Activated naive CD4-positive, alpha-beta T cell treated with anti-CD3 and anti-CD28 coated beads, Interleukin-2, amount 50 U/mL, for 72 hours (primary cell): ENCODE measurements around the gene HPS5. TPM values are rescaled to one million over a fixed set of nuclear protein-coding genes. Genes with fewer than 3 reads are reported as not detected.

Experiments used
- ATAC-seq, 2 donors: fragments of 150-1000 bp; cut with Tn5 transposase; 2 replicates each; pipeline ENCODE4 v1.10.0; 2021; ENCODE audit warnings: mild to moderate bottlenecking in 2 of 2, moderate library complexity in 2 of 2
- DNase-seq, 2 donors: peaks; one replicate each; pipeline ENCODE4 v3.0.0; 2021 to 2022; ENCODE audit warnings: low spot score in 2 of 2
- H3K27ac Mint-ChIP-seq, 2 donors: one replicate each; pipeline ENCODE4 v1.8.0; 2022; ENCODE audit warnings: mild to moderate bottlenecking in 2 of 2, mixed read lengths in 2 of 2
- H3K36me3 Mint-ChIP-seq, 2 donors: one replicate each; pipeline ENCODE4 v1.8.0; 2022; ENCODE audit warnings: mixed read lengths in 2 of 2
- H3K9me3 Mint-ChIP-seq, 2 donors: one replicate each; pipeline ENCODE4 v1.8.0; 2022; ENCODE audit warnings: mixed read lengths in 2 of 2
- total RNA-seq, 2 donors: library from RNA; stranded (reverse); gene quantifications; one replicate each; pipeline ENCODE4 v1.2.3, GENCODE V29; 2022

The HPS5 gene, protein sequence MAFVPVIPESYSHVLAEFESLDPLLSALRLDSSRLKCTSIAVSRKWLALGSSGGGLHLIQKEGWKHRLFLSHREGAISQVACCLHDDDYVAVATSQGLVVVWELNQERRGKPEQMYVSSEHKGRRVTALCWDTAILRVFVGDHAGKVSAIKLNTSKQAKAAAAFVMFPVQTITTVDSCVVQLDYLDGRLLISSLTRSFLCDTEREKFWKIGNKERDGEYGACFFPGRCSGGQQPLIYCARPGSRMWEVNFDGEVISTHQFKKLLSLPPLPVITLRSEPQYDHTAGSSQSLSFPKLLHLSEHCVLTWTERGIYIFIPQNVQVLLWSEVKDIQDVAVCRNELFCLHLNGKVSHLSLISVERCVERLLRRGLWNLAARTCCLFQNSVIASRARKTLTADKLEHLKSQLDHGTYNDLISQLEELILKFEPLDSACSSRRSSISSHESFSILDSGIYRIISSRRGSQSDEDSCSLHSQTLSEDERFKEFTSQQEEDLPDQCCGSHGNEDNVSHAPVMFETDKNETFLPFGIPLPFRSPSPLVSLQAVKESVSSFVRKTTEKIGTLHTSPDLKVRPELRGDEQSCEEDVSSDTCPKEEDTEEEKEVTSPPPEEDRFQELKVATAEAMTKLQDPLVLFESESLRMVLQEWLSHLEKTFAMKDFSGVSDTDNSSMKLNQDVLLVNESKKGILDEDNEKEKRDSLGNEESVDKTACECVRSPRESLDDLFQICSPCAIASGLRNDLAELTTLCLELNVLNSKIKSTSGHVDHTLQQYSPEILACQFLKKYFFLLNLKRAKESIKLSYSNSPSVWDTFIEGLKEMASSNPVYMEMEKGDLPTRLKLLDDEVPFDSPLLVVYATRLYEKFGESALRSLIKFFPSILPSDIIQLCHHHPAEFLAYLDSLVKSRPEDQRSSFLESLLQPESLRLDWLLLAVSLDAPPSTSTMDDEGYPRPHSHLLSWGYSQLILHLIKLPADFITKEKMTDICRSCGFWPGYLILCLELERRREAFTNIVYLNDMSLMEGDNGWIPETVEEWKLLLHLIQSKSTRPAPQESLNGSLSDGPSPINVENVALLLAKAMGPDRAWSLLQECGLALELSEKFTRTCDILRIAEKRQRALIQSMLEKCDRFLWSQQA
- 10 to 100 TPM; 17.9 to 26.8 TPM for total RNA-seq

DNA sequence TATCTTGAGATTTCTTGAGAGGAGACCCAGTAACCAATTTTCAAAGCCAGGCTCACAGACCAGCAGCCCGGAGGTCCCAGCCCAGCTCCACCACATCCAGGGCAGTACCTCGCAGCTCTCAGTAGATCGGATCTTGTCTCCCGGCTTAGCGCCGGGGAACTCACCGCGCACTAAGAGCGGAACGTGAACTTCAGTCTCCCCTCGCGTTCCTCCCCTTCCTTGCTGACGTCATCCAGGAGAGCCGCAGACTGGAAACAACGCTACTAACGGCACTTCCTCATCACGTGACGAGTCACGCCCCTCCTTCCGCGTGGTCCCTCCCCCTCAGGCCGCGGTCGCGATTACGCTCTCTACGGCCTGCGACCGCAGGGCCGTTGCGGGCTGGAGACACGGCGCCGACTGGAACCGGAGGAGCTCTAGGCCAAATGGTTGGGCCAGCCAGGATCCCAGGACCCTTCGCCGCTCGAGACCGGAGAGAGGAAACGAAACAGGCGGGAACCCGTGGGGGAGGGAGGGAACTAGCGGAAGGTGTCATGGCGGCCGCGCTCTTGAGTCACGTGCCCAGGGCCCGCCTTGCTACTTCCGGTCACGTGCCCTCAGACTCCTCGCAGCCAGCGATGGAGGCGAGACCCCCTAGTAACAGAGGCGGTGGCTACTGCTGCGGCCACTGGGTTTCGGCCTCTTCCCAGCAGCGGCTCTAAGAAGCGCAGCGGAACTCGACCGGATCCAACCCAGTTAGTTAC lies at the start of gene HPS5, which contains the start of gene GTF2H1:
Gene HPS5, minus strand, starts transcription at position 172 of the 743 bp plus-strand sequence. CDS start 4,282 bp downstream, outside the sequence.
Gene GTF2H1, plus strand, starts transcription at position 599 of the 743 bp plus-strand sequence. CDS start 10,508 bp downstream, outside the sequence.
- ATAC-seq (peak; percentile 91 to 92), DNase-seq (peak; percentile 91 to 97)
- peak within 1 kb of the TSS; percentile 97 to 99 for H3K27ac Mint-ChIP-seq
- peaks cover 5 to 42% of the 10 kb centered on the region in 2 donors for H3K36me3 Mint-ChIP-seq
- no peaks in the 10 kb centered on the region for H3K9me3 Mint-ChIP-seq

DNA sequence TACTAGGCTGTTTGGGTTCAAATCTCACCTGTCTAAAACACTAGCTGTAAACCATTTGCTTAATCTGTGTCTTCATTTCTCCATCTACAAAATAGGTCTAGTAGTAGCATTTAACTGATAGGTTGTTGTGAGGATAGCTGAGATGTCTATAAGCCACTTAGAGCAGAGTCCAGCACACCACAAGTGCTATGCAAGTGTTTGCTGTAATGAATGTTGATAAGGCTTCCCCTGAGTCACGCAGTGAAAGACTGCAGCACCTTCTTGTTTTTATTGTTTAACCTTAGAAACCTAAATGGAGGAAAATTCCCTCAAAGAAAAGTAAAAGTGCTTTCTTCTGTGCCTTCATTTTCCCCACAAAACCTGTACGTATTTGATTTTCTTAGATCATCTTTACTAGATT lies 49.3 kb upstream of the HPS5 start:
- Mint-ChIP-seq H3K27ac (peak overlapping the region in 1 of 2 donors; percentile 80), H3K9me3 (no peaks in the 10 kb centered on the region), H3K36me3 (peaks cover 0 to 2% of the 10 kb centered on the region in 2 donors)
- no peak for ATAC-seq
- no peak for DNase-seq

DNA sequence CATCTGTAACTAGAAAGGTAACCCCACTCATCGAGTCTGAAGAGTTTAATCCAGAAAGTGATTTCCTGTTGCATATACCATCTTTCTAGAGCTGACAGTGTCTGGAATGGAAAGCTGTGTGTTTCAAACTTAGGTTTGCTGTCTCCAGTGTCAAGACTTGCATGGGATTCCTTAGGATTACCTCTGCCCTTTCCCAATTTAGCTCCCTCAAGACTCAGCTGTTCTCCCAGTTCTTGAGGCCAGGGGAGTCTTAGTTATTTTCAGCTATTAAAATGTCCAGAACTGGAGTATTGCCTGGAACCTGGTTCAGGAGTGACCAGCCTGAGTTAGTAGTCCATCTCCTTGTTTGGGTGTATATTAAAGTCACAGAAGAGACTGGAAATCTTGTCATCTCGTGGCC lies 47.5 kb upstream of the HPS5 start:
- peaks cover 0 to 10% of the 10 kb centered on the region in 2 donors for H3K36me3 Mint-ChIP-seq
- H3K27ac Mint-ChIP-seq = no peak overlapping the region
- no peak for DNase-seq
- no peak for ATAC-seq
- H3K9me3 Mint-ChIP-seq = no peaks in the 10 kb centered on the region

DNA sequence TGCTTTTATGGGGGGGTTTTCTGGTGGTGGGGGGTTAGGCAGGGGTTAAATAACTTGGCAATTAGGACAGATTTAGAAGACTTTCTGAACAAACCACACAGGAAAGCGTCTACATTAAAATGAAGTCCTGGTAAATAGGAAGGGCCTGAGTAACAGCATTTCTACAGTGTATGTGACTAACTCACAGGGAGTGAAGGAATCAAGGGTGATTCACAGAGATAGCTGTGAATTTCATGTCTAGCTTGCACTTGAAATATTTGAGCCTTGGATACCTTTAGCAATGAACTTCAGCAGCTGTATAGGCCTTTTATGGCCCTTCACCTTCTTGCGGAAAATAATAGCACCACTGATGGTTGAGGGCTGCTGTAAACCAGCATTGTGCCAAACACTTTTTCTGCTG lies 46.3 kb upstream of the HPS5 start:
- DNase-seq = no peak
- no peaks in the 10 kb centered on the region for H3K9me3 Mint-ChIP-seq
- H3K36me3 Mint-ChIP-seq = peaks cover 0 to 10% of the 10 kb centered on the region in 2 donors
- no peak for ATAC-seq
- peak overlapping the region; percentile 3 to 27 for H3K27ac Mint-ChIP-seq

DNA sequence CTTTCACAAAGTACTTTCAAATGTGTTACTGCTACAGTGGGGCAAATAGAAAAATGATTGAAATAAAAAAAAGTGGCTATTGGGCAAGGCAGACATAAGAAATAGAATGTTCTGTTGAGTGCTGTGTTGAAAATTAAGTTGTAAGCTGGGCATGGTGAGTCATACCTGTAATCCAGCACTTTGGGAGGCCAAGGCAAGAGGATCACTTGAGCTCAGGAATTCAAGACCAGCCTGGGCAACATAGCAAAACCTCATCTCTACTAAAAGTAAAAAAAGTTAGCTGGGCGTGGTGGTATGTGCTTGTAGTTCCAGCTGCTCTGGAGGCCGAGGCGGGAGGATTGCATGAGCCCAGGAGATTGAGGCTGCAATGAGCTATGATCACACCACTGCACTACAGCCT lies 45.5 kb upstream of the HPS5 start:
- no peak for DNase-seq
- peaks cover 0 to 10% of the 10 kb centered on the region in 2 donors for H3K36me3 Mint-ChIP-seq

DNA sequence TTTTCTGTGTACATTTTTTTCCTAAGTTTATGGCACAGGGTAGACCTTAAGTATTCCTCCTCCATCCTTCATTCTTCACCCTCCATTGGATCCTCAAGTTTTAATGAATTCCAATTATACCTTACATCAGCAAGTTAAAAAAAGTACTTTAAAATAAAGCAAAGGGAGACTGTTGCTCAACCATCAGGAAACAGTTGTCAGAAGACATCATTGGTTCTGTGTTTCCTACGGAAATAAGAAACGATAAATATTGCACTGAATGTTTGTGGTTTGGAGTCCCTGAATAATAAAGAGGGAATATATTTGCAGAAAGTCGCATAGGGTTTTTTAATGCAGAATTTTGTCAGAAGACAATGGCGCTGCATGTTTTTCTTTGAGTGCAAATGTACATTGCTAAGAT lies 44.3 kb upstream of the HPS5 start:
- H3K27ac Mint-ChIP-seq = peak overlapping the region in 1 of 2 donors; percentile 89

More for the DNA sequence above, 45.5 kb upstream of the HPS5 start:
- no peaks in the 10 kb centered on the region for H3K9me3 Mint-ChIP-seq
- ATAC-seq = no peak
- H3K27ac Mint-ChIP-seq = peak overlapping the region; percentile 3 to 48

DNA sequence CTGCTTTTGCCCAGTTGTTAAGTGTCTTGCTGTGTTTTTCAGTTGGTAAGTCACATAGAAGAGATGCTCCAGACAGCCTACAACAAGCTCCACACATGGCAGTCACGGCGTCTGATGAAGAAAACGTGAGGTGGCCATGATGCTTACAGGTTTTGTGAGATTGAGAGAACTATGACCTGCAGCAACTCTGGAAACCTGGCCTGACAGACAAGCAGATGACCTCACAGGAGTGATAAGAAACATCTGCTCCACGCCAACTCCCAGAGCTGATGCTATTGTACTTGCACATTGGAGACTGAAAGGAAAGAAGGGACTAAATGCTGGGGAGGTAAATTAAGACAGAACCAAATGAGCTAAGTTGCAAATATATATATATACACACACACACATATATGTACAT lies 43.8 kb upstream of the HPS5 start:
- no peak for DNase-seq
- peaks cover 0 to 15% of the 10 kb centered on the region in 2 donors for H3K36me3 Mint-ChIP-seq
- no peak for ATAC-seq
- no peak overlapping the region for H3K27ac Mint-ChIP-seq
- H3K9me3 Mint-ChIP-seq = no peaks in the 10 kb centered on the region

More for the DNA sequence above, 44.3 kb upstream of the HPS5 start:
- Mint-ChIP-seq H3K36me3 (peaks cover 0 to 12% of the 10 kb centered on the region in 2 donors), H3K9me3 (no peaks in the 10 kb centered on the region)
- DNase-seq (no peak), ATAC-seq (no peak)

DNA sequence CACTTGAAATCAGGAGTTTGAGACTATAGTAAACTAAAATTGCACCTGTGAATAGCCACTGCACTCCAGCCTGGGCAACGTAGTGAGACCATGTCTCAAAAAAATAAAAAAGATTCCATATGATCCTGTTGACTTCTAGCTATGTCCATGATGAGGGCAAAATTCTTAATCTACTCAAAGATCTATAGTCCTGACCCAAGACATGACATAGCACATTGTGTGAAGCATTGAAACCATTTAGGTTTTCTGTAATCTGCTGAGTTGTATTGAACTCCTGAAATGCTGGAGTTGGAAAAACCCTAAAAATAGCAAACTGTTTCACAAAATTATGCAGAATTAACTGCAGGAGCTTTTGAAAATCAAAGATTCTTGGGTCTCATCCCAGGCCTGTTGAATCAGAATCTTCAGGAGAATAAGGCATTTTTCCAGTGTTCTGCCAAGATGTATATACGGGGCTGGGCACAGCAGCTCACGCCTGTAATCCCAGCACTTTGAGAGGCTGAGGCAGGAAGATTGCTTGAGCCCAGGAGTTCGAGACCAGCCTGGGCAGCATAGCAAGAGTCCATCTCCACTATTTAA lies 42.6 kb upstream of the HPS5 start:
- no peaks in the 10 kb centered on the region for H3K9me3 Mint-ChIP-seq
- peaks cover 0 to 15% of the 10 kb centered on the region in 2 donors for H3K36me3 Mint-ChIP-seq
- DNase-seq (no peak), ATAC-seq (no peak)
- peak overlapping the region in 1 of 2 donors; percentile 22 for H3K27ac Mint-ChIP-seq

DNA sequence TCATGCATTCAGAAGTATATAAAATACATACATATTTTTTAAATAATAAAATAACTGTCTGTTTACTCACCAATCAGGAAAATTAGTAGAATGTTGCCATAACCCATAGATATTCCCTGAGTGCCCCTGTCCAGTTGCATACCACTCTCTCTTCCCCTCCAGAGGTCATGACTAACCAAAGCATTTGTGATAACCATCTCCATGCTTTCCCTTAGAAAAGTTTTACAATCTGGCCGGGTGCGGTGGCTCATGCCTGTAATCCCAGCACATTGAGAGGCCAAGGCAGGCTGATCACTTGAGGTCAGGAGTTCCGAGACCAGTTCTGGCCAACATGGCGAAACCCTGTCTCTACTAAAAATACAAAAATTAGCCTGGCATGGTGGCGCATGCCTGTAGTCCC lies 39.2 kb upstream of the HPS5 start:
- DNase-seq (no peak), ATAC-seq (no peak)
- H3K36me3 Mint-ChIP-seq = peaks cover 0 to 21% of the 10 kb centered on the region in 2 donors
- H3K9me3 Mint-ChIP-seq = no peaks in the 10 kb centered on the region
- H3K27ac Mint-ChIP-seq = no peak overlapping the region

DNA sequence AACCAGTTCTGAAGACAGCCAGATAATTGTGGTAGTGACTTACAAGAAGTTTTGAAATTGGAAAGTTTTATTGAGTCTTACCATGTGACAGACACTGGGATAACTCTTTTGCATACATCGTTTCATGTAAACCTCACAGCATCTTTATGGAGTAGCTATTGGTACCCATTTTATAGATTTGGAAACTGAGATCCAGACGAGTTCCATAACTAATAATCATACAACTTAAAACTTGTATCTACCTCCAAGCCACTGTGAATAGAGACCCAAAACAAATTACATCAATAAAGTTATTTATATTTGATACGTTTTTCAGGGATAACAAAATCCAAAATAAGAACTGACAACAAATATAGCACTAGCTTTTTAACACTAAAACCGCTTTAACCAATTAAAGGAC lies 36.7 kb upstream of the HPS5 start:
- DNase-seq = no peak
- ATAC-seq = no peak
- Mint-ChIP-seq H3K36me3 (peaks cover 0 to 14% of the 10 kb centered on the region in 2 donors), H3K9me3 (no peaks in the 10 kb centered on the region), H3K27ac (no peak overlapping the region)

DNA sequence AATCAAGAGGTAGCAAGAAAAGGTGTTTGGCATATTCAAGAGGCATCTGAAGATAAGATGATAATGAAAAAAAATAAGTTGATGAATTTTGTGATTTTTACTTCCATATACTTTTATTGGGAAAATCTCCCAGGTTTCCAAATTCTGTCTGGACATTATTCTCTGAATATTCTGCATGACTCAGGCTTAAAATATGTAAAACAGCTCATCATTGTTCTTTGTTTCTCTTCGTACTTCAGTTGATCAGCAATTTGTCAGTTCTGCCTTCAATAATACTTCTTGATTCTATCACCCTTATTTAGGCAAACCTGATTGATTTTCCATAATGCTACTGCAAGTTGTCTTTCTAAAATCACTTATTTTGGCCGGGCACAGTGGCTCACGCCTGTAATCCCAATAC lies 30.6 kb upstream of the HPS5 start:
- H3K27ac Mint-ChIP-seq = no peak overlapping the region
- no peaks in the 10 kb centered on the region for H3K9me3 Mint-ChIP-seq
- ATAC-seq = no peak
- DNase-seq = no peak
- H3K36me3 Mint-ChIP-seq = peaks cover 0 to 4% of the 10 kb centered on the region in 2 donors

DNA sequence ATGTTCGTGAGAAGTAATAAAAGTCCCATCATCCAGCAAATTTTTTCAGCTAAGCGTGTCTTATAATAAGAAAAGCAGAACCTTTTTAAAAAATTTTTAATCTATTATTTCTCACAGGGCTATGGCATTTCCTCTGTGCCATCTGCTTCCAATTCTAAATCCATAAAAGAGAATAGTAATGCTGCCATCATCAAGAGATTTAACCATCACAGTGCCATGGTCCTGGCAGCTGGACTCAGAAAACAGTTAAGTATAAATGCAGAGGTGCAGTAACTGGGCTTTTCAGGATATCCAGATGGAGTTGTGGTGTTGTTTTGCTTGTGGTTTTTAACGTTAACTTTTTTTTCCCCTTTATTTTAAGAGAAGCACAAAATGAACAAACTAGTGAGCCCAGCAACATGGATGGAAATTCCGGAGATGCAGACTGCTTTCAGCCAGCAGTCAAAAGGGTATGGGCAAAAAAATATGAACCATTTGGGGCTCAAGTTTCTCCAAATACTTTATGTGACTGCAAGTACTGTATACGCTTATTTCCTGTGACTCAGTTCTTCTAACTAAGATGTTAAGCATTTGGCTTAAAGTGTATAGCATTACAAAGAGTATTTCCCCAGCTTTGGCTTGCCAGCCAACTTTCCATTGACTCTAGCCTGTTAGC lies 25.7 kb upstream of the HPS5 start:
- Mint-ChIP-seq H3K9me3 (no peaks in the 10 kb centered on the region), H3K36me3 (peaks cover 6 to 10% of the 10 kb centered on the region in 2 donors), H3K27ac (peak overlapping the region in 1 of 2 donors; percentile 55)
- ATAC-seq (no peak), DNase-seq (no peak)

DNA sequence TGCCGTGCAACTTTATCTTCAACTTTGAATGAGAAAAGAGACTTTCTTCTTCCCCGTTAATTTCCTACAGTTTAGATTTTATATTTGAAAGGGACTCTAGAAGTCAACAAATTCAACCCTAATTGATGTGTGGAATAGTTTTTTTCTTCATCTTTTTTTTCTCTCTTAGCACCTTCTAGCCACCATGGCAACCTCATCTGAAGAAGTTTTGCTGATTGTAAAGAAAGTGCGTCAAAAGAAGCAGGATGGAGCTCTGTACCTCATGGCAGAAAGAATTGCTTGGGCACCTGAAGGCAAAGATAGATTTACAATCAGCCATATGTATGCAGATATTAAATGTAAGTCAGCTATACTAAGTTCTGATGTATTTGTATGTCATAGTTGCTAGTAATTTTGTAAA lies 11.0 kb upstream of the HPS5 start:
- H3K36me3 Mint-ChIP-seq = peaks cover 25 to 27% of the 10 kb centered on the region in 2 donors
- H3K27ac Mint-ChIP-seq = peak overlapping the region in 1 of 2 donors; percentile 6
- ATAC-seq (no peak), DNase-seq (no peak)
- no peaks in the 10 kb centered on the region for H3K9me3 Mint-ChIP-seq

DNA sequence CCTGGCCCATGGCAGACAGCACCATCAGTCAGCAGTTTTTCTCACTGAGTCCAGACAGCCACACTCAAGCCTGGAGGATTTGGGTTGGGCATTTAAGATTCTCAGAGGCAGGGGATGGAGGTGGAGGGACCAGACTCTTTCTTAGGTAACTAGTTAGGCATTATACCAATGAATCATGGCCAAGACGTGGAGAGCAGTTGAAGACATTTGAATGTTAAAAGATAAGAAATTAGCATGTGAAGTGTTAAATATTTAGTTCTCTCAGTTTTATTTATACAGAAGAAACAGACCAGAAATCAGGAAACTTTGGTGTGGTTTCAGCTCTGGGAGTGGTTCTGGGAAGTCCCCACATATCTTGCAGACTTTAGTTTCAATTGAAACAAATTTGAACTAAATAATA lies 10.4 kb upstream of the HPS5 start:
- H3K9me3 Mint-ChIP-seq = no peaks in the 10 kb centered on the region
- ATAC-seq = peak; percentile 26 to 46
- DNase-seq = no peak
- peak overlapping the region; percentile 46 to 82 for H3K27ac Mint-ChIP-seq
- peaks cover 25 to 27% of the 10 kb centered on the region in 2 donors for H3K36me3 Mint-ChIP-seq

DNA sequence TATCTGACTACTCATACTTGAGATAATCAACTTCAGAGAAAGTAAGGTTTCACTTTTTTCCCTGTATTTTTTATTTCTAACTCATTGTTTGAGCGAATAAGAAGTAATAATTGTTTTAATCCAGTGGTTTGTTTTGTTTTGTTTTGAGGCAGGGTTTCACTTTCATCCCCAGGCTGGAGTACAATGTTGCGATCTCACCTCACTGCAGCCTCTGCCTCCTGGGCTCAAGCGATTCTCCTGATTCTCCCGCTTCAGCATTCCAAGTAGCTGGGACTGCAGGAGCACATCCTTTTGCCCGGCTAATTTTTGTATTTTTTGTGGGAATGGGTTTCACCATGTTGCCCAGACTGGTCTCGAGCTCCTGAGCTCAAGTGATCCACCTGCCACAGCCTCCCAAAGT lies 9.0 kb upstream of the HPS5 start:
- DNase-seq = no peak
- peak overlapping the region in 1 of 2 donors; percentile 62 for H3K27ac Mint-ChIP-seq
- H3K36me3 Mint-ChIP-seq = peaks cover 26 to 28% of the 10 kb centered on the region in 2 donors
- ATAC-seq = no peak
- H3K9me3 Mint-ChIP-seq = no peaks in the 10 kb centered on the region
